K562 (cell line): ENCODE results near the gene ARMH3. TPM values are rescaled to one million over a fixed set of nuclear protein-coding genes. Genes with fewer than 3 reads are reported as not detected.

Experiments
- C11orf30 ChIP-seq: fragments of 450-650 bp; IDR thresholded peaks from 2 replicates; pipeline ENCODE4 v1.6.1; 2016; ENCODE audit warnings: low read depth, mild to moderate bottlenecking
- CTCF ChIP-seq, 3 experiments: IDR thresholded peaks in 2 of 3; conservative IDR thresholded peaks in 1 of 3; 2 replicates each; pipeline ENCODE4 v1.5.1; 2011 to 2012; ENCODE audit warnings: low read length in 3 of 3, mild to moderate bottlenecking in 3 of 3, control low read depth in 2 of 3, improper control_type of control experiment in 1 of 3, inconsistent platforms in 1 of 3, low read depth in 1 of 3, mixed read lengths in 1 of 3, moderate library complexity in 1 of 3; ENCODE audit not compliant: insufficient read depth in 2 of 3
- MTA2 ChIP-seq: fragments of 450-650 bp; IDR thresholded peaks from 2 replicates; pipeline ENCODE4 v1.6.1; 2016; ENCODE audit warnings: low read depth
- NCOA2 ChIP-seq, 2 experiments: fragments of 450-650 bp; IDR thresholded peaks; 2 replicates each; pipeline ENCODE4 v1.6.1; 2018; ENCODE audit warnings: mild to moderate bottlenecking in 2 of 2, moderate library complexity in 1 of 2; ENCODE audit not compliant: partially characterized antibody in 2 of 2
- YY1 ChIP-seq, 3 experiments: IDR thresholded peaks; 2 replicates each; pipeline ENCODE4 v1.6.1; 2011; ENCODE audit warnings: low read length in 2 of 3, mild to moderate bottlenecking in 2 of 3, moderate library complexity in 2 of 3, borderline replicate concordance in 1 of 3, control low read depth in 1 of 3, low read depth in 1 of 3; ENCODE audit not compliant: insufficient read depth in 3 of 3, insufficient replicate concordance in 2 of 3, control insufficient read depth in 1 of 3, insufficient read length in 1 of 3; ENCODE audit errors: extremely low read depth in 1 of 3
- ZKSCAN3 ChIP-seq: fragments of 250-450 bp; sonication (Bioruptor Pico); IDR thresholded peaks from 2 replicates; pipeline ENCODE4 v1.4.0; 2020
- ZNF274 ChIP-seq: IDR thresholded peaks from 2 replicates; pipeline ENCODE4 v1.6.1; 2011; ENCODE audit warnings: low read depth, mild to moderate bottlenecking, low read length, moderate library complexity, borderline replicate concordance
- ZNF407 ChIP-seq: fragments of 450-650 bp; IDR thresholded peaks from 2 replicates; pipeline ENCODE4 v1.6.1; 2016; ENCODE audit warnings: low read depth
- ZNF695 ChIP-seq: fragments of 450-650 bp; formaldehyde crosslinking; IDR thresholded peaks from 2 replicates; pipeline ENCODE4 v1.4.0; 2020; ENCODE audit warnings: mild to moderate bottlenecking, moderate library complexity
- polyA plus RNA-seq, 8 experiments: library from polyadenylated mRNA; depleted of rRNA in 4 of 8; stranded (reverse) in 5 of 8; unstranded in 3 of 8; fragments of >200 nt; fragmentation: Nextera tagmentation in 2 of 8; fragmentation: Illumina TruSeq in 1 of 8; extraction: Ambion mirVana in 2 of 8; extraction: Trizol in 1 of 8; gene quantifications; 2 replicates each; pipeline versions ENCODE4 v1.2.1 to v1.2.3, GENCODE V29; 2011 to 2014; ENCODE audit warnings: inconsistent platforms in 1 of 8, missing spikeins in 1 of 8
- total RNA-seq, 7 experiments: library from RNA; depleted of rRNA in 6 of 7; stranded (reverse); fragments of >200 nt in 6 of 7; fragmentation: Illumina TruSeq in 2 of 7; extraction: Trizol in 2 of 7; gene quantifications; 2 replicates each; pipeline versions ENCODE4 v1.2.1 to v1.2.3, GENCODE V29; 2011 to 2021; ENCODE audit warnings: low replicate concordance in 1 of 7
- TF ChIP-seq, protein P1 (sequence below): sonication (generic); formaldehyde crosslinking; IDR thresholded peaks from 2 replicates; pipeline ENCODE4 v1.8.0; 2023; ENCODE audit warnings: mild to moderate bottlenecking, missing genetic modification reagents
- TF ChIP-seq, protein P2 (sequence below), 2 experiments: fragments of 450-650 bp; IDR thresholded peaks; 2 replicates each; pipeline ENCODE4 v1.6.1; 2016

ARMH3 gene
- total and polyA plus RNA-seq, 9 of the 15 experiments (the other 6 are each of a cell fraction or from before 2014, with no cell fraction given), result 0.29 to 0.73 TPM; not detected in 7

- no peak for TF ChIP-seq MTA2
- TF ChIP-seq ZKSCAN3 (CRISPR knock-in tag), result no peak
- TF ChIP-seq ZNF695 (CRISPR knock-in tag), result no peak
- TF ChIP-seq ZNF407, result no peak
- TF ChIP-seq, protein P1, sequence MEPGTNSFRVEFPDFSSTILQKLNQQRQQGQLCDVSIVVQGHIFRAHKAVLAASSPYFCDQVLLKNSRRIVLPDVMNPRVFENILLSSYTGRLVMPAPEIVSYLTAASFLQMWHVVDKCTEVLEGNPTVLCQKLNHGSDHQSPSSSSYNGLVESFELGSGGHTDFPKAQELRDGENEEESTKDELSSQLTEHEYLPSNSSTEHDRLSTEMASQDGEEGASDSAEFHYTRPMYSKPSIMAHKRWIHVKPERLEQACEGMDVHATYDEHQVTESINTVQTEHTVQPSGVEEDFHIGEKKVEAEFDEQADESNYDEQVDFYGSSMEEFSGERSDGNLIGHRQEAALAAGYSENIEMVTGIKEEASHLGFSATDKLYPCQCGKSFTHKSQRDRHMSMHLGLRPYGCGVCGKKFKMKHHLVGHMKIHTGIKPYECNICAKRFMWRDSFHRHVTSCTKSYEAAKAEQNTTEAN, result peak; percentile 73; the same call in 1 of the 2 replicates
- TF ChIP-seq, protein P2, sequence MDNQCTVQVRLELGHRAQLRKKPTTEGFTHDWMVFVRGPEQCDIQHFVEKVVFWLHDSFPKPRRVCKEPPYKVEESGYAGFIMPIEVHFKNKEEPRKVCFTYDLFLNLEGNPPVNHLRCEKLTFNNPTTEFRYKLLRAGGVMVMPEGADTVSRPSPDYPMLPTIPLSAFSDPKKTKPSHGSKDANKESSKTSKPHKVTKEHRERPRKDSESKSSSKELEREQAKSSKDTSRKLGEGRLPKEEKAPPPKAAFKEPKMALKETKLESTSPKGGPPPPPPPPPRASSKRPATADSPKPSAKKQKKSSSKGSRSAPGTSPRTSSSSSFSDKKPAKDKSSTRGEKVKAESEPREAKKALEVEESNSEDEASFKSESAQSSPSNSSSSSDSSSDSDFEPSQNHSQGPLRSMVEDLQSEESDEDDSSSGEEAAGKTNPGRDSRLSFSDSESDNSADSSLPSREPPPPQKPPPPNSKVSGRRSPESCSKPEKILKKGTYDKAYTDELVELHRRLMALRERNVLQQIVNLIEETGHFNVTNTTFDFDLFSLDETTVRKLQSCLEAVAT (IDR thresholded peaks at IDR 0.05), result no peak
- TF ChIP-seq NCOA2 (IDR thresholded peaks at IDR 0.05; ENCODE audit: partially characterized antibody in 2 of 2), result no peak
- no peak for TF ChIP-seq CTCF (IDR thresholded peaks at IDR 0.05 in 2 of 3, conservative IDR thresholded peaks at IDR 0.05 in 1 of 3; ENCODE audit: insufficient read depth in 2 of 3, low read depth in 1 of 3, low read length in 3 of 3)
- peak; percentile 28 to 82 (median 68) for TF ChIP-seq YY1 (IDR thresholded peaks at IDR 0.05; ENCODE audit: borderline replicate concordance in 1 of 3, control insufficient read depth in 1 of 3, extremely low read depth in 1 of 3, insufficient read depth in 3 of 3, insufficient read length in 1 of 3, insufficient replicate concordance in 2 of 3, low read depth in 1 of 3, low read length in 2 of 3)
- no peak for TF ChIP-seq ZNF274
- no peak for TF ChIP-seq C11orf30
Observed at GRCh38 chr10:102055647-102056419, at the start of gene ARMH3 (continued).
